Measurements from ENCODE around the gene MYO1H. TPM values are rescaled to one million over a fixed set of nuclear protein-coding genes. Genes with fewer than 3 reads are reported as not detected.
A peak's percentile ranks its signal among the peaks of the same experiment; 100 is the strongest.

The MYO1H gene
- total RNA-seq, 2 donors from 2014 or later = not detected

DNA sequence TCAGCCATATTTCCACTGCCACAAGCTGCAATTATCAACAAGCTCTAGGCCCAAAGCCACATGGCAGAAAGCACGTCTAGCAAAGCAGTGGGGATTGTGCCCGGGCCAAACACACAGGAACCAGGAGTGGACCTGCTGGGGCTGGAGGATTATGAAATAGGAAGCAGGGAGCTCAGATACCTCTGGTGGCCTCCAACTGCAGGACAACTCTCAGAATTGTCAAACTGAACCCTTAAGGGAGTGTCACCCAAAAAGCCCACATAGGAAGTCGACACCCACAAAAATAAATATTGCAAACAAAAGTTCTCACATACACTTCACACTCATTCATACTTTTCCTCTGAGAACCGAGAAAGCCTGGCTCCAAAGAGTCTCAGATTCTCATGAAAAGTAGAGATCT lies 103.3 kb downstream of the MYO1H start:
- Mint-ChIP-seq H3K27ac (peak overlapping the region in 1 of 2 donors; percentile 73), H3K36me3 (peaks cover 0 to 8% of the 10 kb centered on the region in 2 donors), H3K9me3 (no peaks in the 10 kb centered on the region)
- no peak for DNase-seq (ENCODE audit: low spot score in 2 of 2)
- ATAC-seq = no peak

DNA sequence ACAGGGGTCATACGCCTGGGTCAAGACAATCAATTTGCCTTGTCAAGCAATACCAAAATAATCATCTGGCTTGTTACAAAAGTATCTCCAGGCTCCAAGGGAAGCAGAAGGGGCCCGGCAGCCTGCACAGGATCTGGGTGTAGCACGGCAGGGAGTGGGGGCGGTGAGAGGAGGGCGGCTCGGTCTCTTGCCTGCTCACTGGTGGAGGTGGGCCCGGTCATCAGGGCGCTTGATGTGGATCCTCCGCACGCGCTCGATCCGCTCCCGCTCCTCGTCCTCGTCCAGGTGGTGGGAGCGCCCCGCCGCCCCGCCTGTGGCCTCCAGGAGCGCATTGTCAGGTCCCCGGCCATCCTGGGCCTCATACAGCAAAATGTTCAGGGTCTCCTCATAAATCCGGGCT lies 103.7 kb downstream of the MYO1H start:
- DNase-seq (ENCODE audit: low spot score in 2 of 2) (no peak), ATAC-seq (no peak)
- H3K27ac Mint-ChIP-seq = no peak overlapping the region
- H3K36me3 Mint-ChIP-seq = peaks cover 0 to 11% of the 10 kb centered on the region in 2 donors
- H3K9me3 Mint-ChIP-seq = no peaks in the 10 kb centered on the region

DNA sequence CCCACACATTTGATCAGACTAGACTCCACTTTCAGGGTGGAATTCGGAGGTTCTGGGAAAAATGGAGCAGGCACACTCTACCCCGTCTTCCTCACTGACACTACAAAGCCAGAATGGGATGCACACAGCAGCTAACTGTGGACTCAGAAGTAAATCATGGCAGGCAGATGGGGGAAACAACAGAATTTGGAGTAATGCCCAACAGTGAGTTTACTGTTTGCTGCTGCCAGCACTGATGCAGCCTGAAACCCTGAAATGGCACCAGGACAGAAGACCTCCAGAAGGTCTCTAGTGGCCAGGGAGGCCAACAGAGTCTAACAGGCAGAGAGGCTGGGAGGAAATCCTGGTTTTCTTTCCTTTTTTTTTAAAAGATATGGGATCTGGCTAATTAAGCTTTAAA lies 104.8 kb downstream of the MYO1H start:
- no peaks in the 10 kb centered on the region for H3K9me3 Mint-ChIP-seq
- DNase-seq (ENCODE audit: low spot score in 2 of 2) (no peak), ATAC-seq (no peak)
- H3K36me3 Mint-ChIP-seq = peaks cover 0 to 12% of the 10 kb centered on the region in 2 donors
- H3K27ac Mint-ChIP-seq = no peak overlapping the region

DNA sequence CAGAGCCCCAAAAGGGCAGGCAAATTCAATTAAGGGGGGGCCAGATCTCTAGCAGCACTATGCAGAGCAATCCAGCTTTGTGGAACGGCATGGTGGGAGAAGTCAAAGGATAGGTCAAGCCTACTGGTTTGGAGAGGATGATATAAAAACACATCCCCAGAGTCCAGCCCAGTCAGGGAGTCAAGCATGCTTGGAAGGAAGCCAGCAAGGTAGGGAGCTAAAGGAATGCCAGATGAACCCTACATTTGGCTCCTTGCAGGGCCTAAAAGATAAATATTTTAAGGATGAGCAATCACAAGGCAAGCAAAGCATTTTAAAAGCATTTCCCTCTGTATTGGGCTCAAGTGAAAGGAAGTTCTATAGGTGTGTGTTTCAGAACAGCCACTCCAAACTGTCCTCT lies 108.0 kb downstream of the MYO1H start:
- Mint-ChIP-seq H3K27ac (no peak overlapping the region), H3K9me3 (no peaks in the 10 kb centered on the region), H3K36me3 (peaks cover 8 to 17% of the 10 kb centered on the region in 2 donors)
- ATAC-seq (no peak), DNase-seq (ENCODE audit: low spot score in 2 of 2) (no peak)

DNA sequence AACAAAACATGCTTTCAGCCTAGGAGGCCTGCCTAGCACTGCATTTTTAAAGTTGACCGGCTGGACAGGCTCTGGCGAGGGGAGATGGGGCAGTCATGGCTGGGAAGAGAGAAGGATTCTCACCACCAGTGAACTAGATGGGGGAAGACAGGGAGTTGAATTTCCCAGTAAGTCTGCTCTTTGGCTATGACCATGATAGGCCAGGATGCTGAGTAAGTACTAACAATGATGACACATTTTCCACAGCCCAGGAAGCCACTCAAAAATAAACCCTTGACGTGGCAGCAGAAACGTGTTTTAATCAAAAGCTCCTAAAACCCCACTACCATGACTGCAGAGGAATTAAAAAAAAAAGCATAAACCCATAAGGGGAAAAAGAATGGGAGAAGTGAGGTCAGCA lies 110.4 kb downstream of the MYO1H start:
- peaks cover 8 to 17% of the 10 kb centered on the region in 2 donors for H3K36me3 Mint-ChIP-seq
- H3K27ac Mint-ChIP-seq = peak overlapping the region; percentile 70 to 88
- no peak for DNase-seq (ENCODE audit: low spot score in 2 of 2)
- H3K9me3 Mint-ChIP-seq = no peaks in the 10 kb centered on the region
- ATAC-seq = peak in 1 of 2 donors; percentile 35

DNA sequence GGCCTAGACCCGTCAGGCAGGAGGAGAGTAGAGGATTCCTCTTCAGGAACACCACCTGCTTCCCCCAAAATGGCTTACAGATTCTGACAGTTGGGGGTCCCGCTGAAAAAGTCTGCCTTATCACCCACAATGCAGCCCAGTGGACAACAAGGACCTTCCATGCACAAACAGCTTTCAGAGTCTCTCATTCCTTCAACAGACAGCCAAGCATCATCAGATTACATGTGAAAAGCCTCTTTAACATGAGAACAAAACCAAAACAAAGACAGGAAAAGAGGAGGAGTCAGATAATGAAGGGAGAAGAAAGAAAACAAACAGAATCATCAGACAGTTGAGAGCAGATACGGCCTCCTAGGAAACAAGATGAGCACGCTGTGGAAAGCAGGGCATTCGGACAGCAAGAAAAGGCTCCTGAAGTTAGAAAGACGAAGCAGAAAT lies 111.1 kb downstream of the MYO1H start:
- DNase-seq (ENCODE audit: low spot score in 2 of 2) = no peak
- Mint-ChIP-seq H3K9me3 (no peaks in the 10 kb centered on the region), H3K36me3 (peaks cover 8 to 17% of the 10 kb centered on the region in 2 donors), H3K27ac (peak overlapping the region in 1 of 2 donors; percentile 33)
- no peak for ATAC-seq

DNA sequence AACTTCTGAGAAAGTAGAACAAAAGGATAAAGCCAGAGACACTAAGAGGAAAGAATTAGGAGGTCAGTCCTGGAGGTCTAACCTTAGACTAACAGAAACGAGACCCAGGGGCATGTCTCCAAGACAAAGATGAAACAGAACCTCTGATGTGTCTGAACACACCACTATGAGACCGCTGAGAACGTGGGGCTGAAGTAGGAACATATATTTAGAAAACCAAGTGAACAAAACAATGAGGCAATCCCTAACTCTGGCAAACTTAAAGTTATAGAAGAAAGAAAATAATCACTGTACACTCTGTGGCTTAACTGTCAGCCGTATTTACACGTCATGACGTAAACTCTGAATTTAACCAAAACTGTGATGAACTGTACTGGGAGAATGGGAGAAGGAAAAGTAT lies 111.5 kb downstream of the MYO1H start:
- Mint-ChIP-seq H3K9me3 (no peaks in the 10 kb centered on the region), H3K27ac (no peak overlapping the region), H3K36me3 (peaks cover 11 to 14% of the 10 kb centered on the region in 2 donors)
- ATAC-seq = no peak
- DNase-seq (ENCODE audit: low spot score in 2 of 2) = no peak

DNA sequence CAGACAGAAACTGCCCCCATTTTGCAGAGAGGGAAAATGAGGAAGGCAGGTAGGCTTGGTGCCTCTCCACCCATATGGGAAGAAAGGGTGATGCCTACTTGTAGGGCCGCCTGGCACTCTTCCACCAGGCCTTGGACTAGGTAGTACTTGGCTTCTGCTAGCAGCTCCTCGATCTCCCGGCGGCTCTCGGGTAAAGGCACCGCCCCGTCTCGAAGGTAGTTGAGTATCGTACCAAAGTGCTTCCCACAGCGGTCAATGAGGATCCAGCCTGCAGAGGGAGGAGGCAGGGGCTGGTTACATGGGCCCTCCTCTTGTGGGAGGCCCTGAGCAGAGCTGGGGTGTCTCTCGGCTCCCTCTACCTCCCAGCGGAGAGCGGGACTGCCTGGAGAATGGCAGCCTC lies 112.8 kb downstream of the MYO1H start:
- no peak for ATAC-seq
- Mint-ChIP-seq H3K27ac (peak overlapping the region; percentile 44 to 63), H3K36me3 (peaks cover 13 to 15% of the 10 kb centered on the region in 2 donors), H3K9me3 (no peaks in the 10 kb centered on the region)
- DNase-seq (ENCODE audit: low spot score in 2 of 2) = no peak

DNA sequence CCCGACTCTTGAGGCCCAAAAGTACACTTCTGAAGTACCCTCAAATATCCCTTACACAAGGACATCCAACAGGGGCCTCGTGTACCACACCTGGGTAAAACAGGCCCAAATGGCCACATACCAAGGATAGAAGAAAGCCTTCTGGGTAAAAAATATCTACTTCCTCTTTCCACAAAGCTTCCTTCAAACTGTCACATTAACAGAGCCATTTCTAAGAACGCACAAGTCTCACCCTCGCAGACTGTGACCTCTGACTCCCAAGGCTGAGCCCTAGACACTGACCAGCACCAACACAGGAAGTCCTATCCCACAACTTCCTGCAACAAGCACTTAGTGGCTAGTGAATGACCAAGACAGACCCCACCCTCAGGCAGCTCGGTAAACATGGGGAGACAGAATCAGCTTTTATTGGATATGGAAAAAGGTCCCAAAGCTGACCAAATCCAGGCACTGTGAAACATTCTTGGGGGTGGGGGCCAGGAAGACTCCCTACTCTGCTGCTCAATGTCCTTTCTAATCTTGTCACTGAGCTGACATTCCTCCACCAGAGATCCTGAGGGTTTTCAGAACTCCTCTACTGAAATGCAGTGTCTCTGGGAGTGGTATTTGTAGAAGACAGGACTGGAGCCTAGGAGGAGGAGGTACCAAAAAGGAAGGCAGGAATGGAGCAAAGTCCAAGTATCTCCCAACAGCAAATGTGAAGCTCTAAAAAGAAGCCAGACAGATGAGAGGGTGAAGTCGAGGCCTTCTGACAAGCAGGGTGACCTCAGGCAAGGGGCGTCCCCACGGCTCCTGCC lies 113.5 kb downstream of the MYO1H start:
- ATAC-seq (peak in 1 of 2 donors; percentile 26), DNase-seq (ENCODE audit: low spot score in 2 of 2) (no peak)
- H3K27ac Mint-ChIP-seq = peak overlapping the region in 1 of 2 donors; percentile 44
- H3K36me3 Mint-ChIP-seq = peaks cover 7 to 15% of the 10 kb centered on the region in 2 donors
- H3K9me3 Mint-ChIP-seq = no peaks in the 10 kb centered on the region

DNA sequence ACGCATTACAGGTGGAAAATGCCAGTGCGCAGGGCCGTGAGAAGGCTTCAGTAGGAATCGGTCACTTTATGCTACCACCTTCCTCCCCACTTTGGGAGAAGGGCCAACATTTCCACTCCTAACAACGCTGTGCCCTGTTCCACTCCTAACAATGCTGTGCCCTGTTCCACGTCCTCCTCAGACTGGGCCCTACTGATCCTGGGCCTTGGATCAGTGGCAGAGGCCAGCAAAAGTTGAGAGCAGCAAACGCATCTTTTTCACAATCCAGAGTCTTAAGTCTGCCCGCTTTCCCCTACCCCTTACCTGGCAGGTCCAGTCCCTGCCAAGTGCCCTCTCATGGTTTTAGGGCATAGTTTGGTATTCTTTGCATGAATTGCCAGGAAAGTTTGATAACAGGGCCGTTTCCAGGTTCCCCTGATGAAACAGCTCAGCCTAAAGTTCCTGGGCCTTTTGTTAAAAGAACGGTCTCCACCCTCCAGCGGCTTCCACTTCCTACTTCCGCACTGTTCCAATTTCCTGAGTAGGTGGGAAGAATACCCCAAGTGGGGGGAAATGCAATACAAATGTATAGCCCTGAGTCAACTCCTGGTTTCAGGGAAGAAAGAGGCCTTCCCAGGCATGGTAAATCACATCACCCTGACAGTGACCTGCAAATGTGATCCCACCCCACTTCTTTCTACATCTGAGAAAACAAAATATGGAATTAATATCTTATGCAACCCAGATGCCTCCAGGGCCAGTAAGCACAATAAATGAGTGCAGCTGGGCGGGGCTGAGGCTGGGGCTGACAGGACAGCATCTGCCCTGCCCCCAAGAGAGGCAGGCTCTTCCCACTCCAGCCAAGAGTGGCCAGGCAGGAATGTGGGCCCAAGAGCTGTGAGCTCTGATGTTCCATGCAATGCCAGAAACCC lies 114.4 kb downstream of the MYO1H start:
- ATAC-seq (no peak), DNase-seq (ENCODE audit: low spot score in 2 of 2) (no peak)
- Mint-ChIP-seq H3K27ac (peak overlapping the region; percentile 11 to 75), H3K36me3 (peaks cover 6 to 15% of the 10 kb centered on the region in 2 donors), H3K9me3 (no peaks in the 10 kb centered on the region)

DNA sequence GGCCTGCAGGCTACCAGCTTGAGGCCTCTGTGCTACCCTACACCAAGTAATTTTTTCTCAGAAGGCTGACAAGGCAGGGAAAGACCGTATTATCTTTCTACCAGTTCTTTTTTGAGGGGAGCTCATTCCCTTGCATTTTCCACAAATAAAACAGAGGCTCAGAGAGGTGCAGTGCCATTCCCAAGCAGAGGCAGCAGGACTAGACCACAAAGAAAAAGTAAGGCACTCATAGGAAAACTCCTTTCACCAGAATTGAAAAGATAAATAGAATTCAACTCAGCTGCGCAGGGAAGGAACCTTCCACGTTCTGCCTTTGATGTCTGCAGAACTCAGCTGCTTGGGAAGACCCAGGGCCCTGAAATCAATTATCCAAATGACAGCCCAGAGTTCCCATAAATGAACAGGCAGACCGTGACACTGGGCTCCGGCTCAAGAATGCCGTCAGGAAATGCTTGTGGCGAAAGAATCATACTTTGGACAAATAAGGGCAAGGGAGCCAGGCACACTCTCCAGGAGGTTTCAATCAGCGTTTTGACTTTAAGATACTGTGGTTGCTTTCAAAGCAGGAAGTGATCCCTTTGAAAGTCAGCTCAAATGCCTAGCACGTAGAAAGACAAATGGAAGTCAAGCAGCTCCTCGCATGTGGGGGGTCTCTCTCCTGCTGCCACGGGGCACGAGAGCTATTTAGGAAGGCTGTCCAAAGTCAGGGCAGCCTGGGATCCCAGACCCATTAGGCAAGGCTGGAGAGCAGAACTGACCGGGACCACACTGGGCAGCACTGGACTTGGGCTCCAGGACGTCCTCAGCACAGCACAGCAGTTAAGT lies 115.4 kb downstream of the MYO1H start:
- no peak for DNase-seq (ENCODE audit: low spot score in 2 of 2)
- H3K36me3 Mint-ChIP-seq = peaks cover 0 to 10% of the 10 kb centered on the region in 2 donors
- peak overlapping the region; percentile 11 to 75 for H3K27ac Mint-ChIP-seq
- H3K9me3 Mint-ChIP-seq = no peaks in the 10 kb centered on the region
- peak; percentile 76 to 89 for ATAC-seq

DNA sequence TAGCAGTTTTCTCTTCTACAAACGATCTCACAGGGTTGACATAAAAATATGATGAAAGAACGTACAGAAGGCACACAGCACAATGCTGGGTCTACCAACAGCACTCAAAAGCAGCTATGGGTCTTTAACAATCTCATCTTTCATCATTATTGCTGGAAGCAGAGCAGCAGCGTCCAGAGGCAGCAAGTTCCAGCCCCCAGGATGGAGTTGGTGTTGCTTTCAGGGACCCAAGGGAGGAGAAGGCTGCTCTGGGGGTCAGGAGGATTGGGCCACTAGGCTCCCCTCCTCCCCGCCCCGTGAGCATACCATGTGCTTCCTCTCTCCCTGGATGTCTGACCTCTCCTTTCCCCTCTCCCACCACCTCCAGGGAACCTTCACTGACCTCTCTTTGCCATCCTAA lies 116.1 kb downstream of the MYO1H start:
- Mint-ChIP-seq H3K27ac (peak overlapping the region; percentile 11 to 75), H3K9me3 (no peaks in the 10 kb centered on the region), H3K36me3 (peaks cover 0 to 9% of the 10 kb centered on the region in 2 donors)
- DNase-seq (ENCODE audit: low spot score in 2 of 2) = no peak
- no peak for ATAC-seq

DNA sequence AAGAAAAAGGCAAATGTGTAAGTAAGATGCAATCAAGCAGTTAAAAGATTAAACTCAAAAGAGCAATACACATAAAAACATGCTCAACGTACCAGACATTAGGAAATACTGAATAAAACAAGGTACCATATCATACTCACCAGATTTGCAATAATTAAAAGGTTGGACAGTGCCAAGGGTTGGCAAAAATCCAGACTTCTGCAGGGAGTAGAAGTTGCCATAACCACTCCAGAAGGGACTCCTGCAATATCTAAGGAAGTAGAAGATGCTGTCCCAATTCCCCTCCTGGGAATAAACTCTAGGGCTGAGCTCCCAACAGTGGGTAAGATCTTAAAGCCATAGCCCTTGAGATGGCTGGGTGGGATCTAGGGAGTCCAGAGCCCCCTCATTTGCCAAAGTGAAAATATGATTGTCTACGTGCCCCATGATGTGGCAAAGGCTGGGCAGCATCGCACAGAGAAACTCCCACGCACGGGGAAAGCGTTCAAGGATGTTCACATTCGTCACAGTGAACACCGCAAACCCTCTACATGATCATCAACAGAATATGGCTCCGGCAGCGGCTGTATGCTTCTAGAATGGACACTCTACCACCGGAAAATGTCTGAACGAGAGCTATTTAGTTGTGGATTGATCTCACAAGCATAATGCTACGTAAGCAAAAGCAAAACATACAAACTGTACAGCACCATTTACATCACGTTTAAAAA lies 117.1 kb downstream of the MYO1H start:
- H3K27ac Mint-ChIP-seq = no peak overlapping the region
- H3K9me3 Mint-ChIP-seq = no peaks in the 10 kb centered on the region
- no peak for ATAC-seq
- DNase-seq (ENCODE audit: low spot score in 2 of 2) = no peak
- H3K36me3 Mint-ChIP-seq = peaks cover 0 to 12% of the 10 kb centered on the region in 2 donors

DNA sequence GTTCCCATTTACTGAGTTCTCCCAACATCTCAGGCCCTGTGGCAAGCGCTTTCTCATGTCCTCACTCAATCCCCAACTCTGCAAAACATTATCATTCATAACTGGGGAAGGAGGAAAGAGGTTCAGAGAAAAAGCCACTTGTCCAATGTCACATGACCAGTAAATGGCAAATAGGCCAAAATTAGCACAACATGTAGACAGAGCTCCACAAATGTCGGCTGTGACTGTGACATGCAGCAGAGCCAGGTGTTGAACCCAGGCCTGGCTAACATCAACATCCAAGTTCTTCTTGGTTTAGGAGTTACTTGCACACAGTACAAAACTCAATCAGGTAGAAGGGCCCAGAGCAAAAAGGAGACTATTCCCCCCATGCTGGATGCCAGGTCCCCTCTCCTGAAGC lies 118.6 kb downstream of the MYO1H start:
- DNase-seq (ENCODE audit: low spot score in 2 of 2) = no peak
- Mint-ChIP-seq H3K27ac (no peak overlapping the region), H3K9me3 (no peaks in the 10 kb centered on the region), H3K36me3 (peaks cover 0 to 12% of the 10 kb centered on the region in 2 donors)
- ATAC-seq = no peak

DNA sequence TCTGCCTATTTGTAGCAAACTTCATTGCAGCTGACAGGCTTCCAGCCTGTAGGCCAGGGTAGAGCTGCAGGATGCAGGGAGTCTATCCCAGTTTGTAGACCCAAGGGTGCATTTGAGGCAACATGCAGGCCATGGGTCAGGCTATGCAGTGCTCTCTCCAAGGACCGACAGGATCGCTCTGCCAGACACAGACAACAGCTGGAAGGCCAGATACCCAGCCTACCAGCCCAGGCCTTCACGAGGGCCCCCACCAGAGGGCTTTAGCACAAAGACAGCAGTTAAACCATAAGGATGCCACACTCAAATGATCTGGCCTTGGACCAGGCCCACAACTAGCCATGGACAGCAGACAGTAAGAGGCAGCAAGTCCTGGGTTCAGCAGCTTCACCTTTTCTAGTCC lies 119.1 kb downstream of the MYO1H start:
- ATAC-seq = no peak
- DNase-seq (ENCODE audit: low spot score in 2 of 2) = no peak
- H3K9me3 Mint-ChIP-seq = no peaks in the 10 kb centered on the region
- H3K27ac Mint-ChIP-seq = no peak overlapping the region
- H3K36me3 Mint-ChIP-seq = peaks cover 0 to 12% of the 10 kb centered on the region in 2 donors
